C4-2B (cell line): Measurements from ENCODE around the gene GAP43.

ENCODE experiments used
- H3K27ac ChIP-seq: fragments of 450-650 bp; 2 replicates; pipeline ENCODE4 v1.5.1; 2017
- ZFX ChIP-seq: fragments of 450-650 bp; IDR thresholded peaks from 2 replicates; pipeline ENCODE4 v1.6.1; 2017
- TF ChIP-seq, protein P1 (sequence below): fragments of 450-650 bp; conservative IDR thresholded peaks from 2 replicates; pipeline ENCODE4 v1.5.1; 2017; ENCODE audit warnings: mild to moderate bottlenecking

Gene GAP43

DNA sequence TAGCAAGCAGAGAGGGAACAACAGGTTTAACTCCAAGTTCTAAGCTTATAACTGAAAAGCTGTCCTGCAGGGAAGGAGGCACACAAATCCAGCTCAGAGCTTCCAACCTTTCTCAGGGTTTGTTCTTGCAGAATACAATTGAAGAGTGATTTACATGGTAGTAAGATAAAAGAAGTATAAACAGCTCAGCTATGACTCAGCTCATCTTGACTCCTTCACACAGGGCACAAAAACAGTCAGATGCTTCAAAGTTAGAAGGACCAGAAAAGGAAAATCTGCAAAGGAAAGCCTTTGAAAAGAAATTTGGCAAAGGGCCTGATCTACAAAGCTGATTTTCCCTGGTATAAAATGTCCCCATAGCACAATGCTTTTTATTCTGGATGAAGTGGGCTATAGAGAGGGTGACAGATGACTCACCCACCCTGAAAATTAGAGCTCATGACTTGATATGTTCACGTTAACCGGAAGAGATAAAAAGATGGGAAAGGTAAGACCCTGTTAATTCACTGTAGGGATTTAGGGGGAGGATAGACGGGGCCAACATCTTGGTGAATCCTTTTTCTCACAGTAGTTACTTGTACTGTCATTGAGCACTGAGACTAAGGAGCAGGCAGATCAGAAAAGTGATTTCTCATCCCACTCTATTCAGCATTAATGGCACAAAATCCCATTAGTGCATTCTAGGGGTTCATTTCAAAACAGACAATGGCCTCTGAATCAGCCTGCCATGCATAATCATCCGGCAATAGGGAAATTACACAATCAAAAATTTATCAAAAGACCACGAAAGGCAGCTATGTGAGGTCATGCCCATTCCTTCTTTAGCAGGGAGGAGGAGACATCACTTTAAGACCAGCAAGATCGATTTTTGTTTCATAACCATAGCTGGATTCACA lies 143.5 kb downstream of the GAP43 start:
- no peak overlapping the region for H3K27ac ChIP-seq
- TF ChIP-seq, protein P1, sequence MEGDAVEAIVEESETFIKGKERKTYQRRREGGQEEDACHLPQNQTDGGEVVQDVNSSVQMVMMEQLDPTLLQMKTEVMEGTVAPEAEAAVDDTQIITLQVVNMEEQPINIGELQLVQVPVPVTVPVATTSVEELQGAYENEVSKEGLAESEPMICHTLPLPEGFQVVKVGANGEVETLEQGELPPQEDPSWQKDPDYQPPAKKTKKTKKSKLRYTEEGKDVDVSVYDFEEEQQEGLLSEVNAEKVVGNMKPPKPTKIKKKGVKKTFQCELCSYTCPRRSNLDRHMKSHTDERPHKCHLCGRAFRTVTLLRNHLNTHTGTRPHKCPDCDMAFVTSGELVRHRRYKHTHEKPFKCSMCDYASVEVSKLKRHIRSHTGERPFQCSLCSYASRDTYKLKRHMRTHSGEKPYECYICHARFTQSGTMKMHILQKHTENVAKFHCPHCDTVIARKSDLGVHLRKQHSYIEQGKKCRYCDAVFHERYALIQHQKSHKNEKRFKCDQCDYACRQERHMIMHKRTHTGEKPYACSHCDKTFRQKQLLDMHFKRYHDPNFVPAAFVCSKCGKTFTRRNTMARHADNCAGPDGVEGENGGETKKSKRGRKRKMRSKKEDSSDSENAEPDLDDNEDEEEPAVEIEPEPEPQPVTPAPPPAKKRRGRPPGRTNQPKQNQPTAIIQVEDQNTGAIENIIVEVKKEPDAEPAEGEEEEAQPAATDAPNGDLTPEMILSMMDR: no peak
- TF ChIP-seq ZFX: no peak

DNA sequence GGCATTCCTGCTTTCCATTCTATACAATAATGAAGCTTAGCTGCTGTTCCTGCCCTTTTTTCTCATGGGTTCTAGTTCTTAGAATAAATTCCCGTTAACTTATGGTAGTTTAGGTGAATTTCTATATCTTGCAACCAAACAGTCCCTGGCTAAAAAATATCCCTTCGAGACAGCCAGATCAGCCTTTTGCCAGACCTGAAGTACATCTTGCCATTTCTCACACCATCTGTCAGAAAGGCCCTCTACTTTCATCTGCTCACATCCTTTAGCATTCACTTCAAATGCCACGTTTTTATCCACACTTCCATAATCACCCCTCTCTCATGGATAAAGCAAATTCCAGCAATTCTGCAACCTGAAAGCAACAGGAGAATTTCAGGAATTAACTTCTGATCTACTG lies 145.4 kb downstream of the GAP43 start:
- TF ChIP-seq, protein P1: no peak
- TF ChIP-seq ZFX: no peak
- no peak overlapping the region for H3K27ac ChIP-seq
